ENCODE data around the gene E2F6.

DNA sequence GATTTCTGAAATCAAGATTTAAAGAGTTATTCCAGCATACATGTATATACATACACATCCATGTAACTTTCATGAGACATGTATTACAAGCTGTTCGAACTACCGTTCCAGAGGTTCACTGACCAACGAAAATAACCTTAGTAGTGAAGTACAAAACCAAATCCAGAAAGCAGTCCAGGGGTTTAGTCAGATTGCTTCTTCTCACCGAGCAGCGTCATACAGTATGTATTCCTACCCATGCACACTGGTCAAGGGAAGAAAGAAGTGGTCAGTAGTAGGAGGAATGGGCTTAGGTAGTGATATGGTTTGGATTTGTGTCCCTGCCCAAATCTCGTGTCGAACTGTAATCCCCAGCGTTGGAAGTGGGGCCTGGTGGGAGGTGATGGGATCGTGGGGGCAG lies 45.3 kb downstream of the E2F6 start:
- TF ChIP-seq, protein P1, sequence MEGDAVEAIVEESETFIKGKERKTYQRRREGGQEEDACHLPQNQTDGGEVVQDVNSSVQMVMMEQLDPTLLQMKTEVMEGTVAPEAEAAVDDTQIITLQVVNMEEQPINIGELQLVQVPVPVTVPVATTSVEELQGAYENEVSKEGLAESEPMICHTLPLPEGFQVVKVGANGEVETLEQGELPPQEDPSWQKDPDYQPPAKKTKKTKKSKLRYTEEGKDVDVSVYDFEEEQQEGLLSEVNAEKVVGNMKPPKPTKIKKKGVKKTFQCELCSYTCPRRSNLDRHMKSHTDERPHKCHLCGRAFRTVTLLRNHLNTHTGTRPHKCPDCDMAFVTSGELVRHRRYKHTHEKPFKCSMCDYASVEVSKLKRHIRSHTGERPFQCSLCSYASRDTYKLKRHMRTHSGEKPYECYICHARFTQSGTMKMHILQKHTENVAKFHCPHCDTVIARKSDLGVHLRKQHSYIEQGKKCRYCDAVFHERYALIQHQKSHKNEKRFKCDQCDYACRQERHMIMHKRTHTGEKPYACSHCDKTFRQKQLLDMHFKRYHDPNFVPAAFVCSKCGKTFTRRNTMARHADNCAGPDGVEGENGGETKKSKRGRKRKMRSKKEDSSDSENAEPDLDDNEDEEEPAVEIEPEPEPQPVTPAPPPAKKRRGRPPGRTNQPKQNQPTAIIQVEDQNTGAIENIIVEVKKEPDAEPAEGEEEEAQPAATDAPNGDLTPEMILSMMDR (IDR thresholded peaks at IDR 0.05) = no peak
- TF ChIP-seq POLR2A (IDR thresholded peaks at IDR 0.05) = no peak
